MM.1S (cell line): ENCODE results near the gene ADARB2.

Experiments used
- DNase-seq: peaks from one replicate; pipeline ENCODE4 v3.0.0-alpha.2; 2015
- H2AFZ ChIP-seq: fragments of 300-600 bp; sonication (generic); 2 replicates; pipeline ENCODE4 v1.6.0; 2016; ENCODE audit warnings: antibody characterized with exemption, low read length
- H3F3A ChIP-seq: fragments of 300-600 bp; sonication (generic); 2 replicates; pipeline ENCODE4 v1.6.1; 2016; ENCODE audit warnings: mild to moderate bottlenecking, antibody characterized with exemption, low read length, moderate library complexity, mixed read lengths; ENCODE audit not compliant: insufficient read depth
- H3K27ac ChIP-seq: fragments of 300-600 bp; sonication (generic); 2 replicates; pipeline ENCODE4 v1.5.1; 2016; ENCODE audit warnings: mild to moderate bottlenecking, low read length
- H3K27me3 ChIP-seq: fragments of 300-600 bp; sonication (generic); replicated peaks from 2 replicates; pipeline ENCODE4 v1.6.0; 2016; ENCODE audit warnings: low read length; ENCODE audit not compliant: insufficient read depth
- H3K36me3 ChIP-seq: fragments of 300-600 bp; sonication (generic); replicated peaks from 2 replicates; pipeline ENCODE4 v1.6.1; 2016; ENCODE audit warnings: mild to moderate bottlenecking, low read length, mixed read lengths; ENCODE audit not compliant: insufficient read depth
- H3K4me1 ChIP-seq: fragments of 300-600 bp; sonication (generic); 2 replicates; pipeline ENCODE4 v1.6.1; 2016; ENCODE audit warnings: low read length, mixed read lengths
- H3K4me2 ChIP-seq: fragments of 300-600 bp; sonication (generic); 2 replicates; pipeline ENCODE4 v1.6.0; 2016; ENCODE audit warnings: low read depth, low read length
- H3K4me3 ChIP-seq: fragments of 300-600 bp; sonication (generic); 2 replicates; pipeline ENCODE4 v1.5.1; 2016; ENCODE audit warnings: low read length, mixed read lengths
- H3K79me2 ChIP-seq: fragments of 300-600 bp; sonication (generic); 2 replicates; pipeline ENCODE4 v1.6.1; 2016; ENCODE audit warnings: mixed run types, low read length, mixed read lengths
- H3K9ac ChIP-seq: fragments of 300-600 bp; sonication (generic); 2 replicates; pipeline ENCODE4 v1.6.1; 2016; ENCODE audit warnings: low read length, mixed read lengths
- H3K9me2 ChIP-seq: fragments of 300-600 bp; sonication (generic); replicated peaks from 2 replicates; pipeline ENCODE4 v1.6.1; 2016; ENCODE audit warnings: mild to moderate bottlenecking, low read length, mixed read lengths; ENCODE audit not compliant: insufficient read depth
- H3K9me3 ChIP-seq: fragments of 300-600 bp; sonication (generic); replicated peaks from 2 replicates; pipeline ENCODE4 v1.6.1; 2016; ENCODE audit warnings: mild to moderate bottlenecking, low read length, mixed read lengths; ENCODE audit not compliant: insufficient read depth
- H4K20me1 ChIP-seq: fragments of 300-600 bp; sonication (generic); 2 replicates; pipeline ENCODE4 v1.6.1; 2016; ENCODE audit warnings: mild to moderate bottlenecking, low read length, moderate library complexity, mixed read lengths; ENCODE audit not compliant: insufficient read depth
- CTCF ChIP-seq: fragments of 300-600 bp; sonication (generic); IDR thresholded peaks from 2 replicates; pipeline ENCODE4 v1.5.1; 2016; ENCODE audit warnings: antibody characterized with exemption, low read length, mixed read lengths
- EZH2 ChIP-seq: fragments of 300-600 bp; sonication (generic); optimal IDR thresholded peaks from 2 replicates; pipeline ENCODE3; 2017; ENCODE audit warnings: low read depth, mild to moderate bottlenecking, antibody characterized with exemption, low read length, mixed read lengths
- EZH2phosphoT487 ChIP-seq: fragments of 300-600 bp; sonication (generic); IDR thresholded peaks from 2 replicates; pipeline ENCODE4 v1.6.1; 2018; ENCODE audit warnings: antibody characterized with exemption, low read length

Gene ADARB2

GRCh38 chr10:1685699-1686490 lies 51.4 kb downstream of the ADARB2 start:
- Histone ChIP-seq H3K9ac (no peak overlapping the region), H3K4me2 (no peak overlapping the region), H3F3A (no peaks in the 10 kb centered on the region), H3K27me3 (no peaks in the 10 kb centered on the region), H3K4me1 (no peaks in the 10 kb centered on the region), H3K4me3 (no peak overlapping the region), H3K9me2 (no peaks in the 10 kb centered on the region), H2AFZ (no peak overlapping the region), H4K20me1 (no peaks in the 10 kb centered on the region), H3K9me3 (no peaks in the 10 kb centered on the region), H3K27ac (no peak overlapping the region), H3K36me3 (no peaks in the 10 kb centered on the region), H3K79me2 (no peaks in the 10 kb centered on the region)
- no peak for TF ChIP-seq CTCF
- TF ChIP-seq EZH2, result no peak
- TF ChIP-seq EZH2phosphoT487, result no peak
- no peak for DNase-seq

- Histone ChIP-seq H3K4me1 (no peaks in the 10 kb centered on the region), H3K27ac (no peak overlapping the region), H3K9me3 (no peaks in the 10 kb centered on the region), H4K20me1 (no peaks in the 10 kb centered on the region), H3K79me2 (no peaks in the 10 kb centered on the region), H3K4me2 (no peak overlapping the region), H2AFZ (no peak overlapping the region), H3F3A (no peaks in the 10 kb centered on the region), H3K36me3 (no peaks in the 10 kb centered on the region), H3K9ac (no peak overlapping the region), H3K9me2 (no peaks in the 10 kb centered on the region), H3K27me3 (no peaks in the 10 kb centered on the region), H3K4me3 (no peak overlapping the region)
- no peak for TF ChIP-seq CTCF
- no peak for TF ChIP-seq EZH2phosphoT487
- no peak for TF ChIP-seq EZH2
- DNase-seq, result no peak
Measured at GRCh38 chr10:1684991-1685390, 52.3 kb downstream of the ADARB2 start.

- TF ChIP-seq EZH2, result no peak
- TF ChIP-seq CTCF, result no peak
- no peak for TF ChIP-seq EZH2phosphoT487
- H3K9me3 ChIP-seq, result no peaks in the 10 kb centered on the region
- no peaks in the 10 kb centered on the region for H3K79me2 ChIP-seq
- no peak overlapping the region for H3K9ac ChIP-seq
- H4K20me1 ChIP-seq, result no peaks in the 10 kb centered on the region
- H3K4me1 ChIP-seq, result no peaks in the 10 kb centered on the region
- H3K4me3 ChIP-seq, result no peak overlapping the region
- no peak overlapping the region for H2AFZ ChIP-seq
- no peak for DNase-seq
- H3K27me3 ChIP-seq, result no peaks in the 10 kb centered on the region
- no peaks in the 10 kb centered on the region for H3K36me3 ChIP-seq
- H3K27ac ChIP-seq, result no peak overlapping the region
- H3K9me2 ChIP-seq, result no peaks in the 10 kb centered on the region
- H3K4me2 ChIP-seq, result no peak overlapping the region
- no peaks in the 10 kb centered on the region for H3F3A ChIP-seq
Measured at GRCh38 chr10:1683649-1684048, 53.7 kb downstream of the ADARB2 start.
